Psoas muscle (tissue), 8 donors: ENCODE data around the gene RET. TPM values are rescaled to one million over a fixed set of nuclear protein-coding genes. Genes with fewer than 3 reads are reported as not detected.

Source experiments
- ATAC-seq, 4 donors: fragments of 200-7000 bp; cut with Tn5 transposase; one replicate each; pipeline ENCODE4 v1.9.1; 2020; ENCODE audit warnings: moderate library complexity in 3 of 4, mild to moderate bottlenecking in 2 of 4
- DNase-seq, 2 donors: peaks; one replicate each; pipeline ENCODE4 v3.0.0-alpha.2; 2020
- H3K27ac ChIP-seq: fragments of 200-600 bp; one replicate; pipeline ENCODE4 v1.8.0; 2022
- H3K27me3 ChIP-seq, 3 donors: fragments of 200-600 bp in 1 of 3; one replicate each; pipeline versions ENCODE4 v1.6.1 to v1.8.0; 2013 to 2022; ENCODE audit warnings: low read length in 2 of 3, mild to moderate bottlenecking in 2 of 3, moderate library complexity in 1 of 3; ENCODE audit not compliant: insufficient read depth in 3 of 3
- H3K36me3 ChIP-seq, 2 donors: fragments of 200-600 bp in 1 of 2; one replicate each; pipeline versions ENCODE4 v1.6.1 to v1.8.0; 2013 to 2022; ENCODE audit warnings: low read depth in 1 of 2, mild to moderate bottlenecking in 1 of 2, moderate library complexity in 1 of 2; ENCODE audit not compliant: insufficient read depth in 1 of 2
- H3K4me1 ChIP-seq: fragments of 200-600 bp; one replicate; pipeline ENCODE4 v1.8.0; 2022
- H3K4me3 ChIP-seq: fragments of 200-600 bp; one replicate; pipeline ENCODE4 v1.8.0; 2022; ENCODE audit warnings: mild to moderate bottlenecking
- H3K9me3 ChIP-seq: fragments of 200-600 bp; one replicate; pipeline ENCODE4 v1.8.0; 2022
- CTCF ChIP-seq: fragments of 200-600 bp; IDR thresholded peaks from one replicate; pipeline ENCODE4 v1.8.0; 2022; ENCODE audit warnings: antibody characterized with exemption
- WGBS, 3 donors: extraction: QIAGEN DNeasy Blood & Tissue Kit; methylation state at CpG; one replicate each; pipeline versions ENCODE4 v1.1.6 to v1.1.7; 2013; 5-methylcytosine and 5-hydroxymethylcytosine counted together
- intact Hi-C, 2 donors: fragments of 100-400 bp; cut with DNase I; formaldehyde crosslinking; loops; one replicate each; pipeline versions ENCODE4 v1.11.0 to v1.14.2; 2022
- polyA plus RNA-seq, 3 donors: library from polyadenylated mRNA; stranded (reverse); fragments of 200-250 nt; gene quantifications; one replicate each; pipeline ENCODE4 v1.2.3, GENCODE V29; 2013
- total RNA-seq, 4 donors: library from RNA; stranded (reverse); fragmentation: NEBNext Ultra II Directional in 2 of 4; extraction: Animal tissue kit (Norgen Biotek cat#: 25700) in 2 of 4; gene quantifications; one replicate each; pipeline versions ENCODE4 v1.2.1 to v1.2.4, GENCODE V29; 2021 to 2023
- donor health status: healthy with polysubstance abuse.
- donor health status: DM: no; HTN: no; CAD: no; lungs with moderate emphysema.
- donor health status: Bipolar disorder and iron deficiency.
- donor health status: healthy.
- donor health status: DM: yes; HTN: yes; CAD: no.
- donor health status: DM: no; HTN: no; CAD: no.
- donor health status: DM: no; HTN: no; CAD: no.
- donor health status: DM: yes; HTN: yes; CAD: no.

The RET gene
- total and polyA plus RNA-seq, 7 donors, result 0.35 to 2.6 (median 0.60) TPM

- H3K36me3 ChIP-seq, result no peaks in the 10 kb centered on the region
- no peak overlapping the region for H3K27ac ChIP-seq
- intact Hi-C loops, result no loop called here
- peaks cover 0 to 7% (median 2%) of the 10 kb centered on the region in 3 donors for H3K27me3 ChIP-seq
- no peak overlapping the region for H3K4me3 ChIP-seq
- no peaks in the 10 kb centered on the region for H3K9me3 ChIP-seq
- TF ChIP-seq CTCF, result no peak
- WGBS, 3 donors, result 89 to 93% (median 90%) methylated on average over 10 of the region's 10 CpGs
- DNase-seq, result no peak
- H3K4me1 ChIP-seq, result no peaks in the 10 kb centered on the region
- no peak for ATAC-seq
These were observed 32.4 kb upstream of the RET start for GRCh38 chr10:43044448-43044921.

- no peaks in the 10 kb centered on the region for H3K4me1 ChIP-seq
- intact Hi-C loops, result no loop called here
- H3K36me3 ChIP-seq, result no peaks in the 10 kb centered on the region
- no peaks in the 10 kb centered on the region for H3K9me3 ChIP-seq
- H3K4me3 ChIP-seq, result no peak overlapping the region
- no peak overlapping the region for H3K27ac ChIP-seq
- peaks cover 0 to 7% (median 2%) of the 10 kb centered on the region in 3 donors for H3K27me3 ChIP-seq
- WGBS, 3 donors, result 90 to 93% (median 92%) methylated on average over 13 to 14 of the region's 14 CpGs
- TF ChIP-seq CTCF, result no peak
- DNase-seq (no peak), ATAC-seq (no peak)
These were observed 31.8 kb upstream of the RET start for GRCh38 chr10:43044961-43045621.

- Histone ChIP-seq H3K27ac (no peak overlapping the region), H3K27me3 (peaks cover 0 to 7% (median 2%) of the 10 kb centered on the region in 3 donors), H3K4me3 (no peak overlapping the region), H3K9me3 (no peaks in the 10 kb centered on the region), H3K36me3 (no peaks in the 10 kb centered on the region), H3K4me1 (no peaks in the 10 kb centered on the region)
- DNase-seq (no peak), ATAC-seq (no peak)
- 86 to 93% (median 88%) methylated on average over 11 of the region's 11 CpGs for WGBS, 3 donors
- intact Hi-C loops, result no loop called here
- TF ChIP-seq CTCF, result no peak
These were observed 31.1 kb upstream of the RET start for GRCh38 chr10:43045631-43046287.

- H3K36me3 ChIP-seq, result no peaks in the 10 kb centered on the region
- DNase-seq (no peak), ATAC-seq (no peak)
- intact Hi-C loops, result no loop called here
- no peak for TF ChIP-seq CTCF
- H3K27ac ChIP-seq, result no peak overlapping the region
- no peaks in the 10 kb centered on the region for H3K9me3 ChIP-seq
- H3K4me3 ChIP-seq, result no peak overlapping the region
- peaks cover 0 to 7% (median 2%) of the 10 kb centered on the region in 3 donors for H3K27me3 ChIP-seq
- no peaks in the 10 kb centered on the region for H3K4me1 ChIP-seq
- WGBS, 3 donors, result 87 to 90% (median 89%) methylated on average over 14 of the region's 14 CpGs
These were observed 30.4 kb upstream of the RET start for GRCh38 chr10:43046288-43046991.
